UCSD-AML1 (cell line): ENCODE results near the gene NUP210.
A peak's percentile ranks its signal among the peaks of the same experiment; 100 is the strongest.

ENCODE experiments used
- DNase-seq: peaks from one replicate; lab custom pipeline; 2025; ENCODE audit not compliant: unreplicated experiment; lab: John Stamatoyannopoulos, UW

Gene NUP210

DNA sequence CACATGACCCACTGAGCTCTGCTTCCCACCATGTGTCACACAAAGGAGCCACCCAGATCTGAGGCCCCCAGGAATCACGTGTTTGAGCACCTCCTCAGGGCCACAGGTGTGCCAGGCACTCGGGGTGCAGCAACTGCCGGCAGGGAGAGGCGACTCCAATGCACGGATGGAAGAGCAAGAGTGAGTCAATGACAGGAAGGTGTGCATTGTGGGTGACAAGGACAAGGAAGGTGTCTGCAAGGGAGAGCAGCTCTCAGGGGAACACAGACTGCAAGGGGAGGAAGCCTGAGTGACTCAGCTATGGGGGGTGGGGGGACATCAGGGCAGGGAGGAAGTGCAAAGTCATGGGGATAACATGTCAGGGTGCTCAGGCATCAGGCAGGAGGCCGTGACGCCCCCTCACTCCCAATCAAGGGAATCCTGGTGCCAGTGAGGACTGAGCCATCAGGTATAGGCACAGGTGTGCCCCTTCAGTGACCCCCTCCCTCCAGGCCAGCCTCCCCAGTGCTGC is 67.4 kb downstream of the NUP210 start:
- DNase-seq = peak; percentile 67

DNA sequence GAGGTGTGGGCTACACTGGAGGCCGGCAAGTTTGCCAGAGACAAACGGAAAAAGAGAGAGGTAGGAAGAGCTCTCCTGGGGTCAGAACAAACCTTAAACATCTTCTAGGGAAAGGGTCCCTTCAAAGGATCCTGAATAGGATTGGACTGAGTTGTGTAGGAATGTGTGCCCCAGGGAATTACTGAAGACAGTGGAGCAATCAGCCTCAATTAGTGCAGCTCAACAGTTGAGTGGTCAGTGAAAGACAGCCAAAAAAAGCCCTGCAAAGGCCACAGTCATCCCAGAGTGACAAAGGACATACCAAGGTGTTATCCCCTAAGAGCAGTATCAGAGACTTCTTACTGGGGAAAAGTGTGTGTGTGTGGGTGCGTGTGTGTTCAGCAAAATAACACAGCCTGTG is 70.3 kb downstream of the NUP210 start:
- DNase-seq = no peak

DNA sequence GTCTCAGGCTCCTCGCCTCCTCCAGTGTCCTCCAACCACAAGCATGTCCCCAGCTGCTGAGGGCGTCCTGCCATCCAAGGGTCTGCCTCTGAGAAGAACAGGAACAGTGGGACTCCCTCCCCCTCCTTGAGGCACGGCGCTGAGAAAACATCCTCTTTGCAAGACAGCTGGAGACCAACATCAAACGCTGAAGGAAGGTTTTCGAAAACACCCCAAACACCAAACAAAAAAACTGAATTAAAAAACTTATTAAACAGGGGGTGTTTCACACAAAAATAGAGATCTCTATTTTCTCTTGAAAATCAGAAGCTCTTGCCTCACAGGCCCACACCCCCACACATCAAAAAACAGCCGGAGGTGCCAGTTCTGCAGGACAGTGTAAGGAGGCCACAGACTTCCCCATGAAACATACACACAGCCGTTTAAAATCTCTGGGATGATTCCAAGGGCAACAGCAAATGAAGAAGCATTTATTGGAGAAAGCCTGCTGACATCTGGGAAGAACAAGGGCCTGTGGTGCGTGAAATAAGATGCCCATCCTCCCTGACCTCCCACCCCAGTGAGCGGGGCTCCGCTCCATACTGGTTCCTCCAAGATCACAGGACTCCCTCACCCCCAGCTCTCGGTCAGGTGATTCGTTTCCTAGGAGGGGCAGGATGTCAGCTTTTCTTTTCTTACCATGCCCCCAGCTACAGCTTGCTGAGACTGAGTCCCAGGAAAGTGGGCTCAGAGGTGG is 71.3 kb downstream of the NUP210 start:
- peak; percentile 53 for DNase-seq

DNA sequence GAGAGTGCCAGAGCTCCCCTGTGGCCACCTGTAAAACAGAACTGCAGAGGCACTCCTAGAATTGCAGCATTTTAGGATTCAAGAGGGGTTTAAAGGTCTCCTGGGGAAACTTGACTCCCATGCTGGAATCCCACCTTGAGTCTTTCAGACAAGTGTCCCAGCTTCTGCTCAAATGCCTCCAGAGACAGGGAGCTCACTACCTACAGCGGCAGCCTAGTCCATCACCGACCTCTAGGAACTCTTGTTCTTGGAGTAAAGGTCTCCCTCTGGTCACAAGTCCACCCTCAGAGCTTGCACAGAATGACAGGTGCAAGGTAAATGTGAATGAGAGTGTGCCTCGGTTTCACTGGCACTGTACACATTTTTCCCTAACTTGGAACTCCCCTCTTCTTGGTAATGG is 72.0 kb downstream of the NUP210 start:
- no peak for DNase-seq

DNA sequence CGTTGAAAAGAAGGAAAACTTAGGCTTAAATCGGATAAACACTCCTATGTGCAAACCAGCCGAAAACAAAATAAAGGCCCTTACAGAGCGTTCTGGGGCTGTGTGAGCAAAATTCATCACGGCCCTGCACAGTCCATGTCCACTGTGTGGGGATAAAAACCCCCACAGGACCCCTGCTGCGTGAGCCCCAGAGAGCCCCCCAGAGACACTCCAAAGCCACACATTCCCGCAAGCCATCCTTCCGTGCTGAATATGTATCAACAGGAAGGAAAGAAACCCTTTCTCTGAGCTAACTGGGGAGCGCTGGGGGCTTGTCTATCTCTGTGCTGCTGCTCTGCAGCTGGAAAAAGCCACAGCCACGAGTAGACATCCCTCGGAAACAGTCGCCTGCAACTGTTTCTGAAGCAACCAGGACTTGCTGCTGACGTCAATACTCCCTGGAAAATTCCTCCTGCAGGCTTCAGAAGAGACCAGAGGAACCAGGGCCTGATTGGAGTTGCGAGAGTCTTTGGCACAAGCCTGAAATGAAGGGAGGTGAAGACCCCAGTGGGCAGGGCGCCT is 72.7 kb downstream of the NUP210 start:
- peak; percentile 22 for DNase-seq

DNA sequence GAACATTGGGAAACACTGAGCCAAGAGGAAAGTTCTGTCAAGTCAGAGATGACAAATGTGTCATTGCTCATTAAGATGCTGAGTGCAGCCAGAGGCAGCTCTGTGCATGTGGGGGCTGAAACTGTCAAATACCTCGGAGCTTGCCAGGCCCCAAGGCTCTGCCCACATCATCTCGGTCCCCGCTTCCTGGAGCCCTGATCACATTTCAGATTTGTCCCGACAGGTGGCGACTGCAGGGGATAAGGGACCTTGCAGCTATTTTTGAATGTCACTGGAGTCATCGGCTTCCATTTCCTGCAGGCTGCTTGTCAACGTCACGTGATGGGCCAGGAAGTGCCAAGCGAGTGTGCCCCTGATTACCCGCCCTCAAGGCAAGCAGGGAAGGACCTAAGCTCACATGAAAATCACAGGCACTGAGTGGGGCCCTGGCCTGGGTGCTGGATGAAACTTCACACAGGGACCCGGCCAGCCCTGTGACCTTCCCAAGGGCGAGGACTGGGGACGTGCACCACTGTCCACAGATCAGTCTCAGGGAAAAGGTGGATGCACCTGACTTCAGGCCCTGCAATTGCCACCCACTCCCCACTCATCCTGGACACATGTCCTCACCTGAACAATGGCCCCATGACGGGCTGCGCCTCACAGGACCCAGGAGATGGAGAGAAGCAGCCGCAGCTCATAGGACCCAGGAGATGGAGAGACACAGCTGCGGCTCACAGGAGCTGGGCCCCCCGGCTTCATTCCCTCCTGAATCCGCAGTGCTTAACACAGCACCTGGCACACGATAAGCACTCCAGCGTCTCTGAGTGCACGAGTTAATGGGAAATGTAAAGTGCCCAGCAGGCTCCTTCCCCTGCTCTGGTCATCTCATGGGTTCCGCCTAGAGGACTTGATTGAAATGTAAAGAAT is 73.4 kb downstream of the NUP210 start:
- peak; percentile 77 for DNase-seq

DNA sequence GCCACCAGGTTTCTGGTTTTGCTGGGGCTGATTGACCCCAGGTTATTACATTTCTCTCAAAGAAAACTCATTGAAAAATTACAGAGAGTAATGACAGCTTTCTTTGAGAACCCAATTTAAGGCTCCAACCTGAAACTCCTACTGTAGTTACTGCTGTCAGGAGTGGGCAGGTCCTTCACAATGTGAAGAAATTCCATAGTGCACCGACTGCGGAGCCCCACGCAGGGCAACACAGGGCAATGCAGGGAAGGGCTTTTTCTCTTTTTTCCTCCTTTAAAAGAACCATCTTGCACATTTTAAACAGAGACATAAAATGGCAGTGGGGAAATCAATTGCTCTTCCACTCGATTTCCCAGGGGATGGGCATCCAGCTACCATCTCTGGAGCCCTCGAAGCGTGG is 74.3 kb downstream of the NUP210 start:
- no peak for DNase-seq

DNA sequence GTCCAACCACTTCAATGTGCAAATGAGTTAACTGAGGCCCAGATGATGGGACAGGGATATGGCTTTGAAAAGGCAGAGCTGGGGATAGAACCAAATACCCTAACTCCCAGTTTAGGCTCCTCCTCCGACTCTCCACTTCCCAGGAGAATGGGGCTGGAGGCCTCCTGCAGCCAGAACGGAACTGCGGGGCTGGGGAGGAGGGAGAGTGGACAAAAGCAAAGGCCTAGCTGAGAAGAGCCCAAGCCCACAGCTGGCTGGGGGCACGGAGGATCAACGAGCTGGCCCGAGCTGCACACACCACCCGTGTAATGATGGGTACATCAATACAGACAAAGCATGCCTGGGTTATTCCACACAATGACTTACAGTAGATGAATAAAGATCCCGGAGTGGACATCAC is 74.8 kb downstream of the NUP210 start:
- DNase-seq = no peak

DNA sequence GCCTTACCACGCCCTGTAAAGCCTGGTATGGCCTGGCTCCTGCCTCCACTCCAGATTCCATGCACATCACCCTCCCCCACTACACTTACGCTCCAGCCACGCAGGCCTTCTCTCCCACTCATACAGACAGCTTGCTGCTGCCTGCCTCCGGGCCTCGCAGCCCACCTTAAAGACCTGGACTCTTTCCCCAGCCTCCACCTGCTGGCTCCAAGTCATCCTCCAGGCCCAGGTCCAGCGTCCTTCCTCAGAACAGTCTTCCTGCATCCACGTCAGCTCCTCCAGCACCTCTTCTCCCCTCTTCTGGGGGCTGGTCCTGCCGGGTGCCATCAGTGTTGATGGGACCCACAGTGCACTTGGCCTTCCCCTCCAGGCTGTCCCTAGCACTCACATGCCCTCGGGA is 75.5 kb downstream of the NUP210 start:
- no peak for DNase-seq

DNA sequence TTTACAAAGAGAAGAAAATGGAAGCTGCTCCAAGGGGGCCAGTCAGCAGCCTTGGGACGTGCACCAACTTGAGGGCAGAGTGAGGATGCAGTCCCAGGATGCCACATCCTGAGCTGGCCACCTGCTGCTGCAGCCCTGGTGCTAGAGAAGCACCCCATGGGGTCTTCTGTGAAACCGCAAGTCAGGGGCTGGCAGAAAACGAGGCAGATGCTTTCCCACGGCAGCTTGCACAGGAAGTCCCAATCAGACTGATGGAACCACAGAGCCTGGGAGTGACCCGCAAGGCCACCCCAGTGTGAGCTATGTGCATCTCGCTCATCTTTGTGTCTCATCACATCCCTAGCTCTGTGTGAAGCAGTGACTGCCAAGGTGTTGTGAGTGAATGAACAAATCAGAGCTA is 76.5 kb downstream of the NUP210 start:
- no peak for DNase-seq

DNA sequence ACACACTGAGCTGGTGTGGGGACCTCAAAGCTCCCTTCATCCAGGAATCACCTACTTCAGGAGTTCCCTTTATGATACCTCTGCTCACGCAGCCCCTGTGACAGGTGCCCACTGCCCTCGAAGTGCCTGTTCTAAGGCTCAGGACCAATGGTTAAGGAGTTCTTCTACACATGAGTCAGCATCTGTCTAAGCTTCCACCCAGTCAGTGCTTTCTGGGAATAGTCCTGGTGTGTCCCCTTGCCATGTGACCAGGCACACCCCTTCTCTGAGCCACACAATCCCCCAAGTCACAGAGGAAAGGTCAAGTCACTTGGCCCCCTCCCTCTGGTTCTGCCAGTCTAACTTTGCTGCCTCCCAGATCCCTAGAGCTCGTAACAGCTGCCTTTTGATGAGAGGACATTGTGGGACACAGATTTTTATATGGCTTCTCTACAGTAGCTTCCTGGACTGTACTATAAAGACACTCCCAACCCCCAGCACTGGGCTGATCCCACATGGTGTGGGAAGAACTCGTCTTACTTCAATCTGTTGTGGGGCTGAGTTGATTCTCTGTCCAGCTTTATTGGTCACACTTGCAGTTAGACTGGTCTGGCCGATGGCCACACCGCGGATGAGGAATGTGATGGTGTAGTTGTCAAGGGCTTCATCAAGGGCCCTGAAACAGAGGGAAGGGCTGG is 78.8 kb downstream of the NUP210 start:
- no peak for DNase-seq

DNA sequence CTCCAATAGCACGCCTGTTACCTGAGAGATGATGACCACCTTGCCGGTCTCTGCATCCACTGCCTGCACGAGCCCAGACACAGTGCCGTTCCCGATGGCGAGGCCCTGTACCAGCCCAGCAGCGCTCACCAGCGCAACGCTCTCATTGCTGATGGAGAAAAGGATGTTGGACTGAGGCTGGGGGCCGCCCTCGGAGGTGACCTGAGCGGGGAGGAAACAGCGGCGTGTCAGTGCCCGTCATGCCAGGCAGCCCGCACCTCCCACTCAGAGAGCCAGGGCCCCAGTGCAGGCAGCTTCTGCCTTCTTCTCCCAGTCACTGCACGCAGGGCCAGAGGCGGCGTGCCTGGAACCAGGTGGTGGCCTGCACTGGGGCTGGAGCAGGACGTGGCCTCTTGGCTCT is 80.3 kb downstream of the NUP210 start:
- no peak for DNase-seq

DNA sequence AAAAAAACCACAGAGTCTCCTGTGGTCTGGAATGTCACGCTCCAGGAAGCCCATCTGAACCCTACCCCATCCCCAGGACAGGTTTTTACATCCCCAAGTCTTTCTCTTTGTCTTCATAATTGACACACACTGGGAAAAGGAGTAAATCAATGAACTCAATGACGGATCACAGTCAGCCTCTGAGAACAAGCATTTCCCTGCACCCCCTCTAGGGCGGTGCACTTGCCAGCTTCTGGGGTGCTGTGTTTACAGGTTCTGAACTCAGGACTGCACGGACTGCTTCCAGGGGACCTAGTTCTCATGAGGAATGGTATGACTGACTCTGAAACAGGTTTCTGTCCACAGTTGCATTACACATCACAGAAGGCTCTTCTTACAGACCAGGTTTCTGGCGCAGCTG is 81.1 kb downstream of the NUP210 start:
- DNase-seq = no peak

DNA sequence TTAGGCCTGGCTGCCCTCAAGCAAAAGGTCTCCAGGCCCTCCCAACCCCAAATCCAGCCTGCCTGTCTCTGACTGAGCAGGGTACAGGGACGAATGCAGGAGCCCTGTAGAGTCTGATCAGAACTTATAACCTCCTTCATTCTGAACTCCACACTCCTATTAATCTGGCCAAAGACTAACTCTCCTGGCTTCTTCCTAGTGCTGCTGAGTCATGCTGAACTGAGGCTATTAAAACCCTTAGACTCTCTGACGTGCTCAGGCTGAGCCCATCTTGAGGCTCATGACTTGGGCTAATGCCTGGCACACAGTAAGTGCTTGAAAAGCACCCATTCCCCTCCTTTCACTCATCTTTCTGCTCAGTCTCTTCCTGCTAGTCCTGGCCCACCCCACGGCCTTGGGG is 81.9 kb downstream of the NUP210 start:
- DNase-seq = no peak

DNA sequence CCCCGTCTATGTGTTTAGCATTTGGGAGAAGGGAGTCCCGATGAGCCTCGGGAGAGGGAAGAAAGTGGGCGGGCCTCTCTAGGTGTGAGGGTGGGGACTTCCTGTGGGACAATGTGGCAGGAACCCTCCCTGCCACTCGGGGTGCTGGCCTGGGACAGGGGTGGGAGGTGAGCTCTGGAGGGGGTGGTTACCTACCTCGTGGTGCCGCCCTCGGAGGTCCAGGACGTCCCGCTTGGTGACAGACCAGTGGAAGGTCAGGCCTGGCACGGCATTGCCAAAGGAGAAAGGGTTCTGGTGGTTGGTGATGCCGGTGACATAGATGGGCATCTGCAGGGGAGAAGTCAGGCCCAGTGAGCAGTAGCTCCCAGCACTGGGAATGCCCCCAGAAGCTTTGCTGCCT is 83.5 kb downstream of the NUP210 start:
- no peak for DNase-seq

DNA sequence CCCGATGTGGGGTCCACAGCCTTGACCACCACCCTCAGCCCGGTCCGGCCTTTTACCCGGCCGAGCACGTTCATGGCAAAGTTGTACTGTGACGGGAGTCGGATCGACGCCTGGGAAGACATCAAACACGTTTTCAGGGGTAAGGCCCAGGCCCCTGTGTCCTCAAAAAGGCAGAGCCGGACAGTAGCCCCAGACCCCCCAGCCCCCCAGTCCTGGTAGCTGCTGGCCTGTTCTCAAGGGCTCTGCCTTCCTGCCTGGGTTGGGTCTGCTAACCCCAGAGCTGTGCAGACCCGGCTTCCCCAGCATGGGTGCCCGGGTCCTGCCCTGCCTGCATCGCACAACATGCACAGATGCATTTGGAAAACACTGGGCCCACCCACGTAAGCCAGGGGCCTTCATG is 84.6 kb downstream of the NUP210 start:
- DNase-seq = no peak

DNA sequence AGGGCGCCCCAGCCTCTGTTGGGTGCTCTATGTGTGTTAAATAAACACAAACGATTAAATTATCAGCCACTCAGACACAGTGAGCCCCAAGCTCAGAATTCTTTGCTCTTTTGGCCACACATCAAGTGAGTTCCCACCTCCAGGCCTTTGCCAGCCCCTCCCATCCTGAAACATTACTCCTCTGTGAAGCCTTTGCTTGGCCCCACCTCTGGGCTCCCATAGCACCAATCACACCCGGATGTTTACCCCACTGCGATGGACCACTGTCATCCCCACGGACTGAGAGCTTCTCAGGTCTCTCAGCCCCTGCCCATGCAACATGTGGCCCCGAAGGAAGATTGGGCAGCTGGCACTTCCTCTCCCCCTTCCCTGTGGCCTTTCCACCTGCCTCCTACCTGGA is 85.1 kb downstream of the NUP210 start:
- DNase-seq = no peak

DNA sequence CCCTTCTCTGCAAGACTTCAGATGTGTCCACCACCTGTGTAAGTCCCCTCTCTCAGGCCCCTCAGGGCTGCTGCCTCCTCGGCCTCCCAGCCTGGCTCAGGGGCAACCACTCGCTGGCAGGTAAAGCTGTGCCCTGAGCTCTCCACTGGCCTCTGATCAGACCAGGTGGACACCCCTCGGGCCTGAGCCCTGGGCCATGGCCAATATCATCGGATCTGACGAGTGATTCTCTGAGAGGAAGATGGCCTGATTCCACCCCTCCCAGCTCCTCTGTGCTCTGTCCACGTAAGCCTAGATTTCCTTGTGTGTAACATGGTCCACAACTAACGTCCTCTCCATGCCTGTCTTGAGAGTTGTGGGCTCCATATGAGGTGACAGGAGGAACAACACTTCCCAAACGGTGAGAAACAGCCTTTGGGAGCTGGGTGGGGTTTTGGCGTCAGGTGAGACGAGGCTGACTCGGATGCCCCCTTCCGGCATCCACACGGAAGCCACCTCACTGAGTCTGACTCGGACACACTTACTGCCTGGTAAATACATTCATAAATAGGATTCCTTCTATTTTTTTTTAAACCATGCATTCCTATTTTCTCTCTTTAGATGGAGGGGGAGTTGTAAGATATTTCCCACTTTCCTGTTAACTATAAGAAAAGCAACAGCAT is 86.8 kb downstream of the NUP210 start:
- DNase-seq = no peak

DNA sequence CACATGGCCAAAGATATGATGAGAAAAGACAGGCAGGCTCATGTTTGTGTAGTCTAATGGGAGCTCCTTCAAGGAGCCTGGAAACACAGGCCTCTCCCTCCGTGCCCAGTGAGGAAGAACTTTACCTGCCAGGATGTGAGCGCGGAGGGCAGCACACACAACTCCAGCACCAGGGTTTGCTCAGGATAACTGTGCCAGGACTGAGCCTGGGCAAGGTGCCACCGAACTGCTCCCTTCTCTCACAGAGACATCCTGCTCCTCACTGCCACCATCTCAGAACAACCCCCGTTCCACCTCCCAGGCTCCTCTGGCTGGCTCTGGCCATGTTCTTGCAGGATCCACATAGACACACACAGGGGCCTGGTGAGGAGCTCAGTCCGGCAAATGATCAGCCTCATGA is 87.4 kb downstream of the NUP210 start:
- DNase-seq = no peak

DNA sequence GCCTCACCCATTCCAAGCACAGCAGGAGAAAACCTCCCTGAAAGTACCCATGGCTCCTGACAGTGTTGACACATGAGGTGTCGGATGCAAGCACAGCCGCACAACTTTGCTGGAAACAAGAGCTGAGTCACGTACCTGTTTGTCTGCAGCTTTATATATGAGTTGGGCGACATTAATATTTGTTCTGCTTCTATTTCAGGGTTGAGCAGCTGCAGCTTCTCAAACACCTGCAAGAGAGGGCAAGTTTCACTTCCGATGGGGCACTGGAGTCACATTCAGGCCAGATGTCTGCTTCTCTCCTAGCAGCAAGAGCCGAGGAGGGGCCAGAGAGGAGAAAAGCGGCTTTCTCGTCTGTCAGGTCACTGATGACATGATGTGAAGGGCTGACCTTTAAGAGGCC is 88.0 kb downstream of the NUP210 start:
- no peak for DNase-seq

DNA sequence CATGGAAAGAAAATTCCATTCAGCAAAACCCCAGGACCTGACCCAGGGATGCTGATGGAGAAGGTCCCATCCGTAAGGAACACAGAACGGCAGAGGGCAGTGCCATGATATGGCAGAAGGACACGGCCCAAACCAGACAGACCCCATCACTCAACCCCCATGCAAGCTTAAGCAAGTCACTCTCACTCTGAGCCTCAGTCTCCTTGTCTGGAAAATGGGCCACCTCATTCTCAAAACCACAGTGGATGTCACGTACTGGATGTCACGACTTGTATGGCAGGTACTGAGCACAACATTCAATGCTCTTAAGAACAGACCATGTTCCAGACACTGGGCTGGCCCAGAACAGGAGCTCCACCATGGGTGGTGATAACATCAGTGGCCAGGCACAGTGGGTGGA is 90.4 kb downstream of the NUP210 start:
- DNase-seq = no peak
